Renal cortex interstitium (tissue), 11 donors: ENCODE measurements around the gene TMEM253. TPM values are rescaled to one million over a fixed set of nuclear protein-coding genes. Genes with fewer than 3 reads are reported as not detected.

Experiments
- DNase-seq, 11 donors: peaks; one replicate each; pipeline ENCODE4 v3.0.0-alpha.2; 2013; ENCODE audit warnings: low read depth in 9 of 11, low spot score in 4 of 11; ENCODE audit errors: extremely low read depth in 1 of 11
- polyA plus RNA-seq, 3 donors: library from polyadenylated mRNA; unstranded; fragments of 120-200 nt; gene quantifications; one replicate each; pipeline ENCODE4 v1.2.1, GENCODE V29; 2013; ENCODE audit not compliant: insufficient read length in 3 of 3

The TMEM253 gene
- polyA plus RNA-seq, 3 donors = 1.1 to 1.6 (median 1.5) TPM

GRCh38 chr14:21069388-21070082, 31.3 kb upstream of the TMEM253 start:
- peak in 7 of 11 donors; percentile 37 to 51 (median 40) for DNase-seq

- peak in 8 of 11 donors; percentile 44 to 66 (median 58) for DNase-seq
Measured at GRCh38 chr14:21070083-21070609, 30.7 kb upstream of the TMEM253 start, which contains the start of gene ARHGEF40. Gene ARHGEF40 (plus strand): TSS chr14:21070304. CDS start chr14:21070397, 93 bp downstream.

- DNase-seq = peak in 7 of 11 donors; percentile 45 to 67 (median 62)
Measured at GRCh38 chr14:21070610-21071224, 30.1 kb upstream of the TMEM253 start.

- peak in 10 of 11 donors; percentile 80 to 91 (median 88) for DNase-seq
Measured at GRCh38 chr14:21071225-21072030, 29.4 kb upstream of the TMEM253 start.

- DNase-seq = peak in 3 of 11 donors; percentile 26 to 37 (median 29)
Measured at GRCh38 chr14:21072031-21072473, 28.8 kb upstream of the TMEM253 start.

GRCh38 chr14:21072781-21073339, 28.0 kb upstream of the TMEM253 start:
- DNase-seq = no peak

GRCh38 chr14:21073921-21074320, 26.9 kb upstream of the TMEM253 start:
- DNase-seq = no peak

- DNase-seq = no peak
Measured at GRCh38 chr14:21074398-21075272, 26.2 kb upstream of the TMEM253 start.

GRCh38 chr14:21075719-21076437, 25.0 kb upstream of the TMEM253 start:
- no peak for DNase-seq

- no peak for DNase-seq
Measured at GRCh38 chr14:21077672-21078071, 23.2 kb upstream of the TMEM253 start.

- DNase-seq = no peak
Measured at GRCh38 chr14:21078287-21078686, 22.6 kb upstream of the TMEM253 start.

- DNase-seq = no peak
Measured at GRCh38 chr14:21078726-21079125, 22.1 kb upstream of the TMEM253 start.

- no peak for DNase-seq
Measured at GRCh38 chr14:21081521-21082142, 19.2 kb upstream of the TMEM253 start.

- no peak for DNase-seq
Measured at GRCh38 chr14:21083565-21084325, 17.1 kb upstream of the TMEM253 start.

GRCh38 chr14:21084396-21084795, 16.5 kb upstream of the TMEM253 start:
- no peak for DNase-seq
